Measurements from ENCODE around the gene SS18L1. TPM values are rescaled to one million over a fixed set of nuclear protein-coding genes. Genes with fewer than 3 reads are reported as not detected.

The SS18L1 gene
- polyA plus RNA-seq, 1 of the 3 experiments (the other 2 are of a cell fraction): 10.7 TPM

- 63% methylated on average over 5 of the region's 5 CpGs for WGBS (ENCODE audit: low lambda C conversion rate)
- no peak overlapping the region for H3K27ac ChIP-seq (ENCODE audit: low read depth in 2 of 2, low read length in 1 of 2)
- H3F3A ChIP-seq (replicated peaks; ENCODE audit: insufficient read depth): peaks cover 6% of the 10 kb centered on the region
- ChIA-PET CTCF (interaction anchor here (0.9 to 2.9 kb wide), 2 partner anchors 53 to 108 kb away, joined by 3 to 11 read pairs; no protein-coding TSS in a partner anchor), POLR2A (interaction anchor here (2.0 kb wide), 1 partner anchor 53 kb away, joined by 8 read pairs; the partner anchor contains the start of gene TAF4)
- no peak overlapping the region for H2AFZ ChIP-seq (ENCODE audit: low read depth)
- peaks cover 4 to 25% of the 10 kb centered on the region in 2 experiments; a peak in 3 of 4 replicates for H3K4me1 ChIP-seq (ENCODE audit: control insufficient read depth in 1 of 2, insufficient read depth in 2 of 2, low read depth in 1 of 2, low read length in 1 of 2)
- no peaks in the 10 kb centered on the region for H3K9me2 ChIP-seq
- H3K36me3 ChIP-seq (replicated peaks in 1 of 2; ENCODE audit: control insufficient read depth in 1 of 2, insufficient read depth in 2 of 2, low read length in 1 of 2): no peaks in the 10 kb centered on the region
- peaks cover 13% of the 10 kb centered on the region for H3K79me2 ChIP-seq (ENCODE audit: insufficient read depth)
- peaks cover 12% of the 10 kb centered on the region for H4K20me1 ChIP-seq (ENCODE audit: insufficient read depth)
- DNase-seq: no peak
- H3K27me3 ChIP-seq (ENCODE audit: insufficient read depth): no peaks in the 10 kb centered on the region
- no peaks in the 10 kb centered on the region for H3K9me3 ChIP-seq
- TF ChIP-seq TEAD4 (IDR thresholded peaks at IDR 0.05; ENCODE audit: borderline replicate concordance, insufficient read depth): no peak
- no peak for TF ChIP-seq USF2 (IDR thresholded peaks at IDR 0.05; ENCODE audit: borderline replicate concordance, low read depth, low read length)
- TF ChIP-seq REST (IDR thresholded peaks at IDR 0.05; ENCODE audit: low read depth, low read length): no peak
- TF ChIP-seq FOSL2 (IDR thresholded peaks at IDR 0.05; ENCODE audit: borderline replicate concordance, low read depth): no peak
- TF ChIP-seq TCF12 (IDR thresholded peaks at IDR 0.05): no peak
- TF ChIP-seq SIN3A (IDR thresholded peaks at IDR 0.05; ENCODE audit: borderline replicate concordance, low read depth, low read length): no peak
- TF ChIP-seq EZH2phosphoT487 (IDR thresholded peaks at IDR 0.05; ENCODE audit: borderline replicate concordance, low read depth): no peak
- TF ChIP-seq RFX5 (IDR thresholded peaks at IDR 0.05; ENCODE audit: low read length): no peak
- no peak for TF ChIP-seq TAF1 (IDR thresholded peaks at IDR 0.05; ENCODE audit: borderline replicate concordance, low read depth, low read length)
- TF ChIP-seq NRF1 (IDR thresholded peaks at IDR 0.05; ENCODE audit: low read depth, low read length): no peak
- TF ChIP-seq RAD21 (IDR thresholded peaks at IDR 0.05; ENCODE audit: low read length): no peak
- TF ChIP-seq ZBTB33 (IDR thresholded peaks at IDR 0.05; ENCODE audit: borderline replicate concordance, low read depth): no peak
- TF ChIP-seq GABPA (IDR thresholded peaks at IDR 0.05; ENCODE audit: low read depth): no peak
- no peak for TF ChIP-seq GATA2 (CRISPR knock-in tag; IDR thresholded peaks at IDR 0.05)
- no peak overlapping the region for H3K9ac ChIP-seq
- no peak overlapping the region for H3K4me2 ChIP-seq
- H3K4me3 ChIP-seq (ENCODE audit: low read depth in 2 of 2, low read length in 1 of 2): no peak overlapping the region
Measured at GRCh38 chr20:62119115-62119514, 24.5 kb upstream of the SS18L1 start.

Measured in SK-N-SH (cell line).